Nephron (organoid): ENCODE results near the gene ZSWIM4.
A peak's percentile ranks its signal among the peaks of the same experiment; 100 is the strongest.

Source experiments
- H3K27ac Mint-ChIP-seq, 3 experiments: 2 replicates each; pipeline ENCODE4 v1.8.0; 2020; ENCODE audit warnings: mixed read lengths in 3 of 3, mild to moderate bottlenecking in 2 of 3, moderate library complexity in 1 of 3
- H3K27me3 Mint-ChIP-seq: 2 replicates; pipeline ENCODE4 v1.8.0; 2021; ENCODE audit warnings: low read depth, mild to moderate bottlenecking, moderate library complexity, mixed read lengths
- H3K36me3 Mint-ChIP-seq: 2 replicates; pipeline ENCODE4 v1.8.0; 2020; ENCODE audit warnings: low read depth, mixed read lengths
- H3K4me1 Mint-ChIP-seq: 2 replicates; pipeline ENCODE4 v1.8.0; 2020; ENCODE audit warnings: mixed read lengths
- H3K4me3 Mint-ChIP-seq, 3 experiments: 2 replicates each; pipeline ENCODE4 v1.8.0; 2020; ENCODE audit warnings: mild to moderate bottlenecking in 3 of 3, mixed read lengths in 3 of 3, moderate library complexity in 2 of 3
- H3K9me3 Mint-ChIP-seq: 2 replicates; pipeline ENCODE4 v1.8.0; 2020; ENCODE audit warnings: mixed read lengths
- TF ChIP-seq, protein P1 (sequence below), 3 experiments: fragments of 200-600 bp; sonication (generic); IDR thresholded peaks; one replicate each; pipeline ENCODE4 v1.5.0; 2021; ENCODE audit warnings: antibody characterized with exemption in 3 of 3; ENCODE audit not compliant: unreplicated experiment in 3 of 3

The ZSWIM4 gene

GRCh38 chr19:13808856-13809255 lies 13.6 kb downstream of the ZSWIM4 start:
- H3K27me3 Mint-ChIP-seq = peaks cover 3% of the 10 kb centered on the region
- H3K4me1 Mint-ChIP-seq = no peaks in the 10 kb centered on the region
- no peak overlapping the region for H3K27ac Mint-ChIP-seq
- H3K4me3 Mint-ChIP-seq = no peak overlapping the region
- H3K9me3 Mint-ChIP-seq = no peaks in the 10 kb centered on the region
- TF ChIP-seq, protein P1, sequence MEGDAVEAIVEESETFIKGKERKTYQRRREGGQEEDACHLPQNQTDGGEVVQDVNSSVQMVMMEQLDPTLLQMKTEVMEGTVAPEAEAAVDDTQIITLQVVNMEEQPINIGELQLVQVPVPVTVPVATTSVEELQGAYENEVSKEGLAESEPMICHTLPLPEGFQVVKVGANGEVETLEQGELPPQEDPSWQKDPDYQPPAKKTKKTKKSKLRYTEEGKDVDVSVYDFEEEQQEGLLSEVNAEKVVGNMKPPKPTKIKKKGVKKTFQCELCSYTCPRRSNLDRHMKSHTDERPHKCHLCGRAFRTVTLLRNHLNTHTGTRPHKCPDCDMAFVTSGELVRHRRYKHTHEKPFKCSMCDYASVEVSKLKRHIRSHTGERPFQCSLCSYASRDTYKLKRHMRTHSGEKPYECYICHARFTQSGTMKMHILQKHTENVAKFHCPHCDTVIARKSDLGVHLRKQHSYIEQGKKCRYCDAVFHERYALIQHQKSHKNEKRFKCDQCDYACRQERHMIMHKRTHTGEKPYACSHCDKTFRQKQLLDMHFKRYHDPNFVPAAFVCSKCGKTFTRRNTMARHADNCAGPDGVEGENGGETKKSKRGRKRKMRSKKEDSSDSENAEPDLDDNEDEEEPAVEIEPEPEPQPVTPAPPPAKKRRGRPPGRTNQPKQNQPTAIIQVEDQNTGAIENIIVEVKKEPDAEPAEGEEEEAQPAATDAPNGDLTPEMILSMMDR (IDR thresholded peaks at IDR 0.05; ENCODE audit: unreplicated experiment in 3 of 3) = no peak
- peaks cover 30% of the 10 kb centered on the region for H3K36me3 Mint-ChIP-seq

- TF ChIP-seq, protein P1 (IDR thresholded peaks at IDR 0.05; ENCODE audit: unreplicated experiment in 3 of 3) = no peak
Observed at GRCh38 chr19:13812544-13812943, 17.3 kb downstream of the ZSWIM4 start.

GRCh38 chr19:13813147-13813546 lies 17.9 kb downstream of the ZSWIM4 start:
- H3K27ac Mint-ChIP-seq = no peak overlapping the region
- no peaks in the 10 kb centered on the region for H3K4me1 Mint-ChIP-seq
- peaks cover 39% of the 10 kb centered on the region for H3K36me3 Mint-ChIP-seq
- peaks cover 3% of the 10 kb centered on the region for H3K27me3 Mint-ChIP-seq
- H3K4me3 Mint-ChIP-seq = no peak overlapping the region
- TF ChIP-seq, protein P1 (IDR thresholded peaks at IDR 0.05; ENCODE audit: unreplicated experiment in 3 of 3) = no peak
- H3K9me3 Mint-ChIP-seq = no peaks in the 10 kb centered on the region

More at GRCh38 chr19:13812544-13812943, 17.3 kb downstream of the ZSWIM4 start:
- H3K27me3 Mint-ChIP-seq = peaks cover 3% of the 10 kb centered on the region
- no peak overlapping the region for H3K4me3 Mint-ChIP-seq
- peaks cover 38% of the 10 kb centered on the region for H3K36me3 Mint-ChIP-seq
- H3K27ac Mint-ChIP-seq = no peak overlapping the region
- no peaks in the 10 kb centered on the region for H3K4me1 Mint-ChIP-seq
- H3K9me3 Mint-ChIP-seq = no peaks in the 10 kb centered on the region

DNA sequence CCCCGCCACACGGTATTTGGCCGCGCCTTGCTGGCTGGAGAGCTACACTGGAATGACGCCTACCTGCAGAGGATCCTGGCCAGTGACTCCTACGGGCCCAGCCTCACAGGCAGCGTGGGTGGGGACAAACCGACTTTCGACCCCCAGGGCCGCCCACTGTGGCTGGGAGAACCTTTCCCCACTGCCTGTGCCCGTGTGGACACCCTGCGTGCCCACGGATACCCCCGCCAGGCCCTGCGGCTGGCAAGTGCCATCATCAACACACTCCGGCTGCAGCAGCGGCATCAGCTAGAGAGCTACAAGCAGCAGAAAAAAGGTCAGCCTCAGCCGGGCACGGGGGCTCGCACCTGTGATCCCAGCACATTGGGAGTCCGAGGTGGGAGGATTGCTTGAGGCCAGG lies 19.3 kb downstream of the ZSWIM4 start:
- Mint-ChIP-seq H3K27me3 (peaks cover 3% of the 10 kb centered on the region), H3K4me3 (no peak overlapping the region), H3K4me1 (no peaks in the 10 kb centered on the region), H3K27ac (no peak overlapping the region), H3K36me3 (peaks cover 39% of the 10 kb centered on the region), H3K9me3 (no peaks in the 10 kb centered on the region)
- TF ChIP-seq, protein P1 (IDR thresholded peaks at IDR 0.05; ENCODE audit: unreplicated experiment in 3 of 3) = no peak

GRCh38 chr19:13817018-13817614 lies 21.9 kb downstream of the ZSWIM4 start:
- Mint-ChIP-seq H3K9me3 (no peaks in the 10 kb centered on the region), H3K4me1 (peaks cover 4% of the 10 kb centered on the region), H3K4me3 (peak overlapping the region in 1 of 3 experiments; percentile 31), H3K36me3 (peaks cover 42% of the 10 kb centered on the region), H3K27ac (no peak overlapping the region), H3K27me3 (no peaks in the 10 kb centered on the region)
- TF ChIP-seq, protein P1 (IDR thresholded peaks at IDR 0.05; ENCODE audit: unreplicated experiment in 3 of 3) = no peak
